ENCODE results near the gene SLC22A7.

The SLC22A7 gene

DNA sequence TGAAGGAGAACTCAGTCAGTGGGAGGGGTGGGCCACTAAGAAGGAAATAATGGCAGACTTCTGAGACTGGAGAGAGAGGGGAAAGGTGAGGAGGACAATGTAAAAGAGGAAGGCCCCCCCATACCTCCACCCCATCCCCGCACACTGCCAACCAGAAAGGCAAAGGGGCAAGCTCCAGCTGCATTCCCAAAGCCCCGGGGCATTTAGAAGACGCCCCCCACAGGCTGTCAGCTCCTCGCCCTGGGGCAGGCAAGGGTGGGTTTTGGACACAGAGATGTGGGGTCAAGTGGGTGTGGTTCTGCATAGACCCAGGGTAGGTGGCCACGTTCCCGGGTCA, 20.8 kb upstream of the SLC22A7 start:
- TF ChIP-seq, protein P1, sequence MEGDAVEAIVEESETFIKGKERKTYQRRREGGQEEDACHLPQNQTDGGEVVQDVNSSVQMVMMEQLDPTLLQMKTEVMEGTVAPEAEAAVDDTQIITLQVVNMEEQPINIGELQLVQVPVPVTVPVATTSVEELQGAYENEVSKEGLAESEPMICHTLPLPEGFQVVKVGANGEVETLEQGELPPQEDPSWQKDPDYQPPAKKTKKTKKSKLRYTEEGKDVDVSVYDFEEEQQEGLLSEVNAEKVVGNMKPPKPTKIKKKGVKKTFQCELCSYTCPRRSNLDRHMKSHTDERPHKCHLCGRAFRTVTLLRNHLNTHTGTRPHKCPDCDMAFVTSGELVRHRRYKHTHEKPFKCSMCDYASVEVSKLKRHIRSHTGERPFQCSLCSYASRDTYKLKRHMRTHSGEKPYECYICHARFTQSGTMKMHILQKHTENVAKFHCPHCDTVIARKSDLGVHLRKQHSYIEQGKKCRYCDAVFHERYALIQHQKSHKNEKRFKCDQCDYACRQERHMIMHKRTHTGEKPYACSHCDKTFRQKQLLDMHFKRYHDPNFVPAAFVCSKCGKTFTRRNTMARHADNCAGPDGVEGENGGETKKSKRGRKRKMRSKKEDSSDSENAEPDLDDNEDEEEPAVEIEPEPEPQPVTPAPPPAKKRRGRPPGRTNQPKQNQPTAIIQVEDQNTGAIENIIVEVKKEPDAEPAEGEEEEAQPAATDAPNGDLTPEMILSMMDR (IDR thresholded peaks at IDR 0.05; ENCODE audit: extremely low read depth, insufficient read depth, missing control alignments): no peak
- in situ Hi-C loops (cut with MboI; ENCODE audit: low pct_unique_long_range_greater_than_20kb, low sequenced_read_pairs, unreplicated experiment): no loop called here
- DNase-seq (ENCODE audit: low spot score): no peak

DNA sequence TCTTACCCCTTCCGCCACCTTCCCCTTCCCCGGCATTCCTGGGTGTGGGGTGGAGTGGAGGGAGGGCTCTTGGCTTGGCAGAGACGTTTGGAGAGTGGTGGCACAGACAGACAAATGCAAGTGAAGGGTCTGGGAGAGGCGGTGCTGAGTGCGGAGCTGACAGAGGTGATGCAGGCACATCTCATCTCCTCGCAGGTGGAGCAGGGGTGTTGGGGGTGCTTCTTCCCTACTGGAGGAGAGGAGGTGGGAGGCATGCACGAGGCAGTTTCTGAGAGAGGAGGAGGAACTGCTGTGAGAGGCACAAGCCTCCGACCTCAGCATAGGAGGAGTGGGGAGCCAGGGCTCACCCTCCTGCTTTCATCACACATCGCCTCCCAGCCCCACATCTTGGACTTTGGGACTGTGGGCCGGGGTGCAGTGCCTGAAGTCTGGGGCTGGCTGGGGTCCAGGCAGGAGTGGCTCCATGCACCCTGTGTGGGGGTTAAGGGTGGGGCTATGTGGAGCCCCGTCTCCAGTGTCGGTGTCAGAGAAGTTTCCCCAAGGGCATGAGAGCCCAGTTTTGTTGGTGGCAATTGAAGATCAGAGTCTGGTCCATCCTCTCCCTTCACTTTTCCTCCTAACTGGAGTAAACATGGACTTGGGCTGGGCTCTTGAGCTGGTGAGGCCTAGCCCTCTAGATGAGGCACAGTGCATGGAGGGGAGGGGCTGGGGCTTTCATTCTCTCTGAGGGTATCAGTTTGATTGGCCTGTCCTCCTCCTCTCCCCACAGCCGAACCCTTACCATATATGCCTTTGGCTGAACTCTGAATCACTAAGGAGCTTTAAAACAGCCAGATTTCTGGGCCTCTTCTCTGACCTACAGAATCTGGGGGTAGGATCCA, 20.2 kb upstream of the SLC22A7 start:
- in situ Hi-C loops (cut with MboI; ENCODE audit: low pct_unique_long_range_greater_than_20kb, low sequenced_read_pairs, unreplicated experiment): no loop called here
- DNase-seq (ENCODE audit: low spot score): no peak
- TF ChIP-seq, protein P1 (IDR thresholded peaks at IDR 0.05; ENCODE audit: extremely low read depth, insufficient read depth, missing control alignments): no peak

DNA sequence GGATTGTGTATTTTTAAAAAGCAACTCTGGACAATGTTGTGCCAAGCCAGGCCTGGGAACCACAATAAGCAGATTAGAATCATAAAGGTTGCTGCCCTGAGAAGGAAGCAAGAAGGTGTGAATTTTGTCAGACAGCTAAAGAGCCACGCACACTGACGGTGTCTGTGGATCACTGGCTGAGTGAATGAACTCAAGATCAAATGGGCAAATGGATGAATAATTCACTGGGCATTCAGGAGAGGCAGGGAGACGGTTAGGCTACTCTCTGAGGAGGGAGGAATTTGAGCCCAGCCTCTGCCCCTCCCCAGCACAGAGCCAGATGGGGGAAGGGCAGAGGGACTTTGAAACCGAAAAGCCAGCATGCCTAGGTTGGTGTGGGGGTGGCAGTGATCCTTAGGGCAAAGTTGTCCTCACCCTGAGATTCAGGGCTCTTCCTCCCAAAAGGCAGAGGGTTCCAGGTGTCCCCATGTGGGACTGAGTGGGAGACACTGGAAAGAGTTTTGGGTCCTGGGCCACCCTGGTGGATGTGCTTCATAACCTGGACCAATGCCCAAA, 19.5 kb upstream of the SLC22A7 start:
- TF ChIP-seq, protein P1 (IDR thresholded peaks at IDR 0.05; ENCODE audit: extremely low read depth, insufficient read depth, missing control alignments): no peak
- DNase-seq (ENCODE audit: low spot score): no peak
- in situ Hi-C loops (cut with MboI; ENCODE audit: low pct_unique_long_range_greater_than_20kb, low sequenced_read_pairs, unreplicated experiment): no loop called here

DNA sequence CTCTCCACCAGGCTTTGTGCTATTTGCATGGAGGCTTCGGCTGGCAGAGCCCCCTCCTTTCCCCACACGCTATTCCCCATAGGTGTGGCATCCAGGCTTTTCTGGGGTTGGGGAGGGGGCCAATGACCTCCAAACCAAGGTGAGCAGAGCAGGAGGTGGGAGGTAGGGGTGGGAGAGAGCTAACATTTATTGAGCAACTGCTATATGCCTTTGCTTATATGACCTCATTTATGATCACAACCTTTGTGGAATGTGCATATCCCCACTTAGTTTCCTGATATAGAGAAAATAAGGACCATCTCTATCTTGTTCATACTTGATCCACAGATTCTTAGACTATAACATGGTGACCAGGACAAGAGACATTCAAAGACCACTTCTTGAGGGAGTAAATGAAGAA, 17.8 kb upstream of the SLC22A7 start:
- TF ChIP-seq, protein P1 (IDR thresholded peaks at IDR 0.05; ENCODE audit: extremely low read depth, insufficient read depth, missing control alignments): no peak
- in situ Hi-C loops (cut with MboI; ENCODE audit: low pct_unique_long_range_greater_than_20kb, low sequenced_read_pairs, unreplicated experiment): no loop called here

DNA sequence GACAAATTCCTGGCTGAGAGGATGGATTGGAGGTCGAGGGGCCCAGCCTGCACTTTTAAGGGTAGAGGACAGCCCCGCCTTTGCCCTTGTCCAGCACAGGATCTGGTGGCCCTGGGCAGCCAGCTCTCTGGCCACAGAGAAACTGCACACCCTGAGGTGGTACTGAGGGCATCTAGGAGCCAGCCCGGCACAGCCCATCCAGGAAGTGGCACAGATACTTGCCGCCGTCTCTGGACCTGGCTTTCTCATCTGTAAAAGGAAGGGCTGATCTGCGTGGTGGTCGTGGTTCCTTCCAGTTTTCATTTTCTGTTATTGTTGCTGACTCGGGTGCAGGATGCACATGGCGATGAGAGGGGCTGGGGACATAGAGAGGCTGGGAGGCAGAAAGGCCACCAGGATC, 16.0 kb upstream of the SLC22A7 start:
- no peak for DNase-seq (ENCODE audit: low spot score)
- in situ Hi-C loops (cut with MboI; ENCODE audit: low pct_unique_long_range_greater_than_20kb, low sequenced_read_pairs, unreplicated experiment): no loop called here
- TF ChIP-seq, protein P1 (IDR thresholded peaks at IDR 0.05; ENCODE audit: extremely low read depth, insufficient read depth, missing control alignments): no peak

More for the DNA sequence above, 17.8 kb upstream of the SLC22A7 start:
- no peak for DNase-seq (ENCODE audit: low spot score)

DNA sequence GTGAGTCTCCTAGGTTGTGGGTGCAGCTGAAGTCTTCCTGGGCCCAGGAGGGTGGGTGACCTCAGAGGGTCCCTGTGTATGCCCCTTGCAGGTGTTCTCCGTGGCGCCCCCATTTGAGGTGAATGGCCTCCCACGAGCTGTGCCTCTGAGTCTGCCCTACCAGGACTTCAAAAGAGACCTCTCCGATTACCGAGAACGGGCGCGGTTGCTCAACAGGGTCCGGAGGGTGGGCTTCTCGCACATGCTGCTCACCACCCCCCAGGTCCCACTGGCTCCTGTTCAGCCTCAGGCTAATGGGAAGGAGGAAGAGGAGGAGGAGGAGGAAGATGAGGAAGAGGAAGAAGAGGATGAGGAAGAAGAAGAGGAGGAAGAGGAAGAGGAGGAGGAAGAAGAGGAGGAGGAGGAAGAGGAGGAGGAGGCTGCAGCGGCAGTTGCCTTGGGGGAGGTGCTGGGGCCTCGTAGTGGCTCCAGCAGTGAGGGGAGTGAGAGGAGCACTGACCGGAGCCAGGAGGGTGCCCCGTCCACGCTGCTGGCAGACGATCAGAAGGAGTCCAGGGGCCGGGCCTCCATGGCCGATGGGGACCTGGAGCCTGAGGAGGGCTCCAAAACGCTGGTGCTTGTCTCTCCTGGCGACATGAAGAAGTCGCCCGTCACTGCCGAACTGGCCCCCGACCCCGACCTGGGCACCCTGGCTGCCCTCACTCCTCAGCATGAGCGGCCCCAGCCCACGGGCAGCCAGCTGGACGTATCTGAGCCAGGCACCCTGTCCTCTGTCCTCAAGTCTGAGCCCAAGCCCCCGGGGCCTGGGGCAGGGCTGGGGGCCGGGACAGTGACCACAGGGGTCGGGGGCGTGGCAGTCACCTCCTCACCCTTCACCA, 15.2 kb upstream of the SLC22A7 start:
- TF ChIP-seq, protein P1 (IDR thresholded peaks at IDR 0.05; ENCODE audit: extremely low read depth, insufficient read depth, missing control alignments): no peak
- in situ Hi-C loops (cut with MboI; ENCODE audit: low pct_unique_long_range_greater_than_20kb, low sequenced_read_pairs, unreplicated experiment): no loop called here
- DNase-seq (ENCODE audit: low spot score): no peak

Data from GM13977 (cell line).